ENCODE data around the gene PYY.
A peak's percentile ranks its signal among the peaks of the same experiment; 100 is the strongest.
"Not testable (repeated sequence)": the region's sequence is repeated elsewhere in the genome, so short reads cannot be mapped to it uniquely, and the experiment has no call there.

Gene PYY

DNA sequence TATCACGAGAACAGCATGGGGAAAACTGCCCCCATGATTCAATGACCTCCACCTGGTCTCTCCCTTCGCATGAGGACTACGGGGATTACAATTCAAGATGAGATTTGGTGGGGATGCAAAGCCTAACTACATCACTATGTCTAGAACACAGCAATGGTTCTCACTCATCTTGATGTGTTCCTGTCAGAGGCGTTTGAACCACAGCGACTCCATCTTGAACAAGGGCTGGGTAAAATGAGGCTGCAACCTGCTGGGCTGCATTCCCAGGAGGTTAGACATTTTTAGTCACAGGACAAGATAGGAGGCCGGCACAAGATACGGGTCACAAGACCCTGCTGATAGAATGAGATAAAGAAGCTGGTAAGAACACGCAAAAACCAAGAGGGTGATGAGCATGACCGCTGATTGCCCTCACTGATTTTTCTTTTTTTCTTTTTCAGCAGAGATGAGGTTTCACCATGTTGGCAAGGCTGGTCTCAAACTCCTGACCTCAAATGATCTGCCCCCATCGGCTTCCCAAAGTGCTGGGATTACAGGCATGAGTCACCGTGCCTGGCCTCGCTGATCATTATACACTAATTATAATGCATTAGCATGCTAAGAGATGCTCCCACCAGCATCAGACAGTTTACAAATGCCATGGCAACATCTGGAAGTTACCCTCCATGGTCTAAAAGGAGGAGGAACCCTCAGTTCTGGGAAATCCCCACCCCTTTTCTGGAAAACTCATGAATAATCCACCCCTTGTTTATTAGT lies 8.5 kb downstream of the PYY start:
- no peak for DNase-seq

DNA sequence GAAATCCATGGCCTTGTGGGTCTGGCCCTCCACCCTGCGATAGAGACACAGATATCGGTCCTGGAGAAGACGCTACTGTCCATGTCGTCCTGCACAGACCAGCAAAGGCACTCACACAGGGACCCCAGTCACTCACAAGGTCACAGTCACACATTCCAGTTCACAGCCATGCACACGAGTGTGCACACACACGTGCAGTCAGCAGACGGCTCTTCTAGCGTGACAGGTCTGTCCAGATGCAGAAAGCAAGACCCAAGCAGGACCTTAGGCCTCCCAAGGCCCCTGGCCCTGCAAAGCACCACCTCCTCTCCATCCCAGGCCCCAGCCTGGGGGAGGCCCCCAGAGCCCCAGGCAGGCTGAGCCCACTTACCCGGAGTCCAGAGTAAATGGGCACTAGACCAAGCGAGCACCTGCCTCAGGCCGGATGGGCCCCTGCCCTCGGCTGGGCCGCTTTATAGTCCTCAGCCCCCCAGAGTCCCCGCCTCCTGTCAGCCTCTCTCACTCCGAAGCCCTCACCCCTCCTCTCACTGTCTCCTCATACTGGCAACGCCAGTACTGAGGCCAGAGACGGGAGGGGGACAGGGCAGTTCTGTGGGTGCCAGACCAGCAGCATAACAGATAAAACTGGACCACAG lies 11.6 kb downstream of the PYY start, which contains the start of gene PPY:
TSS of gene PPY (minus strand) at position 426 of the 635 bp plus-strand sequence. CDS start 822 bp downstream, outside the sequence.
- DNase-seq, result no peak

DNA sequence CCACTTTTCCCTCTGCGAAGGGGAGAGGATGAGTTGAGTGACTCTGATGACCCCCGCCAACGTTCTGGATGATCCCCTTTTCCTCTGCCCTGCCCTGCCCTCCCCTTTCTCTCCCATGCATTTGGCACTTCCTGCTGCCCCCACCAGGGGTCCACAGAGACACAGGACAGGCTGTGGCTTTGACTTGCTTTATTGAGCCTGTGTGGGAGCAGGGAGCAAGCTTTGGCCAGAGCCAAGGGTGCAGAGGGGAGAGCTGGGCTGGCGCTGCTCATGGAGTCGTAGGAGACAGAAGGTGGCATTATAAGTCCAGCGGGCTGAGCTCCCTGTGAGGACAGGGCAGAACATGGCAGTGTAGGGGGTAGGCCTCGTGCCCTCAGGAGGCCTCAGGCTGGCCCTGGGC lies 13.1 kb downstream of the PYY start:
- DNase-seq, result no peak

DNA sequence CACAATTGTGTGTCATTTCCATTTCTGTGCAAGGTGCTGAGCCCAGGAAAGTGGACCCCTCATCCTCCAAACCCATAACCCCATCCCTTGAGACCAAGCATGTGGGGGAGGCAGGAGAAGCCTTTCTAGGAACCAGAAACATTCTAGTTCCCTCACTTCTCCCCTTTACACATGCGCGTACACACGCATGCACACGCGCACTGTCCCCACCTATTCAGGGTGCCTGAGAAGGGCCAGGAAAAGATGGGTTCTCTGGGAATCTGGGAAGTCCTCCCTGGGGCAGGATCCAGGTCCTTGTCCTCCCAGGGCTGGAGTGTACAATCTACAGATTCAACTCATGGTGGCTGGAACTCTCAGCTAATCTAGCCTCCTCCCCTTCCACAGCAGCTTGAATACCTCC lies 13.9 kb downstream of the PYY start:
- DNase-seq, result no peak

DNA sequence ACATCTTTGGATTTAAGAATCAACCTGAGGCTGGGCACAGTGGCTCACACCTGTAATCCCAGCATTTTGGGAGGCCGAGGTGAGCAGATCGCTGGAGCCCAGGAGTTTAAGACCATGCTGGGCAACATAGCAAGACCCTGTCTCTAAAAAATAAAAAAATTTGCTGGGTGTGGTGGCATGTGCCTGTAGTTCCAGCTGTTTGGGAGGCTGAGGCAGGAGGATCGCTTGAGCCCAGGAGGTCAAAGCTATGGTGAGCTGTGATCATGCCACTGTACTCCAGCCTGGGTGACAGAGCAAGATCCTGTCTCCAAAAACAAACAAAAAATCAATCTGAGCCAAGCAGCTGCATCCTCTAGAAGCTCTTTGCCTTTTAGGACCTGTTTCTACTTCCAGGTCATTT lies 14.3 kb downstream of the PYY start:
- not testable (repeated sequence) for DNase-seq

DNA sequence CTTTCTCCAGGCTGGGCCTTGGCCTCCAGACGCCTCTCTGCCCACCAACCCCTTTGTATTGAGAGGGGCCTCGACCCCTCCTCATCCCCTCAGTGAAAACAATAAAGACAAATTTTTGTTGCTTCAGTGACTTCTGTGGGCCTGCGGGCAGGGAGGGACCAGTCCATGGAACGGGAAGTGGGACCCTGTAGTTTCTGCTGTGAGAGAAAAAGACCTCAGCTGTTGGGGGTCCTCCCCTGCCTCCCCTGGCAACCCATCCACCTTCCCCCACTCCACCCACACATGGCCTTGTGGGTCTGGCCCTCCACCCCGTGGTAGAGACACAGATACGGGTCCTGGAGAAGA lies 14.9 kb downstream of the PYY start:
- no peak for DNase-seq

DNA sequence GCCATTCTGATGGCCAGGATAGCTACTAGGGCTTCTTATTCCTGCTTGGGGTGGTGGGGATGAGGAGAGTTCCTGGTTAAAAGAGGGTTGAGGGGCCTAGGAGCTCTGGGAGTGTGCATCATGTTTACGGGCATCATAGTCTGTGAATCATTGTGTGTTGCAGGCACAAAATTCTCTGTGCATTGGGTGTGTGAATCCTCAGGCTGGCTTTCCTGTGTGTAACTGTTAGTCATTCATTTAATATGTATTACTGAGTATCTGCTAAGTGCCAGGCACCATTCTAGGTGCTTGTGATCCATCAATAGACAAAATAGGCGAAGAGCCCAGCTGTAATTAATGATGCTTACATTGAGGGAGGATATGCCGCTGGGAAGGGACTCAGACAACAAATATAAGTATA lies 17.3 kb downstream of the PYY start:
- no peak for DNase-seq

DNA sequence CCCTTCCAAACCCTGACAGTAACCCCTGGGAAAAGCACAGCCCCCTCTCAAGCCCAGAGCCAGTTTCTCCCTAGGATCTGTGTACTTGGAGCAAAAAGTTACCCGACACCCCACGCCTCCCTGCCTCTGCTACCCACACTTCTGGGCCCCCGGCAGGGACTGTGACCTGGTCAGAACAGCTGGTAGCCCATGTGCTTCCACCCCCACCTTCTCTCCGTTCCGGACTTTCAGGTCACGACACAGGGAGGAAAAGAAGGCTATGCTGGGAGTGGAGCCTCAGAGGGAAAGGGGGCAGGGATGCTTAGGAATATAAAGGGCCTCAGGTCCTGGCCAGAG lies 17.8 kb downstream of the PYY start:
- no peak for DNase-seq

DNA sequence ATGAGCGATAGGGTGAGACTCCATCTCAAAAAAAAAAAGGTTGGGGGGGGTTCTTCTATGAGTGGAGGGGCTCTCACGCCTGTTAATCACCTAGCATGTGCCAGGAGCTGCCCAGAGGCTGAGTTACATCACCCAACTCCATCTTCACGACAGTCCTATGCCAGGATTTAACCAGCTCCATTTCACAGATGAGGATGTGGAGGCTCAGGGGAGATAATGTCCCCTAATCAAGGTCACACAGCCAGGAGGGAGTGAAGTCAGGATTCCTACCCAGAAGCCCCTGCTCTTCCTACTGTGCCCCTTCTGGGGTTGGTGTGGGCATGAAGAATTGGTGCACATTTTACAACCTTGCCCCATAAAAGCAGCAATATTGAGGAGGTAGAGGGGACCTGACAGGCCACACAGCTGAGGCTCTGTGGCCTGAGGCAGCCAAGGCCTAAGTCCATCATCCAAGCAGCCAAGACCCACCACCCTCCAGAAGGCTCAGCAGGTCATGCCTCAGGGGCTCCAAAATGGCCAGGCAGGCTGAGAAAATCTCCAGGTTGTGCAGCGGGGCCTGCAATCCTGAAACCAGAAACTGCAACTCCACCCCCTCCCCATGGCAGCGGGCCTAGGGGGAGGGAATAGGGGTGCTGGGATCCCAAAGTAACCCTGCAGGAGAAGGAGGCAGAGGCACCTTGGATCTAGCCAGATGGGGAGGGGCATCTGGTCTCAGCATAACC lies 18.4 kb downstream of the PYY start:
- DNase-seq, result no peak

DNA sequence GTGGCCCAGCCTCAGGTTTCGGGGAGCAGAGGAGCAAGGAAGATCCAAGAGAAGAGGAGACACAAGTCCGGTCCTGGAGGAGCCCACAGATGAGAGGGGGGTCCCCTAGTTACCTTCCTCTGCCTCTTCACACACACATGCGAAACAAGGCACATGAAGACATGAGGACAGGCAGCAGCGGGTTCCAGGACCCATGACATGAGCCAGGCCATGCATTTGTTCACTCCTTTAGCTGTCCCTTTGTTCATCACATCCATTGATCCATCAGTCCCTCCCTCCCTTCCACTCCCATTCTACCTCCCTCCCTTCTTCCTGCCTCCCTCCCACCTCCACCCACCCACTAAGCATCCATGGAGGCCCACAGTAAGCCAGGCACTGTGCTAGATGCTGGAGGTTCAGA lies 20.8 kb downstream of the PYY start:
- DNase-seq, result no peak

DNA sequence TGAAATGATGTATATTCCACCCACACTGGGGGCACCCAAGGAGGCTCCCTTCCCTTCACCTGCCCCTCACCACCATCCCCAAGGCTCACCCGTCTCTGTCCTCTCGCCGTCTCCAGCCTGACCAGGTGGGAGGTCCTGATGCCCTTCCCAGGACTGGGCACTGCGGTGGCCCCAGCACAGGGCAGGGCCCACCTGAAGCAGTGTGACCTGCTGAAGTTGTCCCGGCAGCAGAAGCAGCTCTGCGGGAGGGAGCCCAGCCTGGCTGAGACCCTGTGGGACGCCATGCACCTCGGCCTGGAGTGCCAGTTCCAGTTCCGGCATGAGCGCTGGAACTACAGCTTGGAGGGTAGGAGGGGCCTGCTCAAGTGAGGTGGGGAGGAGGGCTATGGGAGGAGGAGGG lies 21.4 kb downstream of the PYY start:
- no peak for DNase-seq

DNA sequence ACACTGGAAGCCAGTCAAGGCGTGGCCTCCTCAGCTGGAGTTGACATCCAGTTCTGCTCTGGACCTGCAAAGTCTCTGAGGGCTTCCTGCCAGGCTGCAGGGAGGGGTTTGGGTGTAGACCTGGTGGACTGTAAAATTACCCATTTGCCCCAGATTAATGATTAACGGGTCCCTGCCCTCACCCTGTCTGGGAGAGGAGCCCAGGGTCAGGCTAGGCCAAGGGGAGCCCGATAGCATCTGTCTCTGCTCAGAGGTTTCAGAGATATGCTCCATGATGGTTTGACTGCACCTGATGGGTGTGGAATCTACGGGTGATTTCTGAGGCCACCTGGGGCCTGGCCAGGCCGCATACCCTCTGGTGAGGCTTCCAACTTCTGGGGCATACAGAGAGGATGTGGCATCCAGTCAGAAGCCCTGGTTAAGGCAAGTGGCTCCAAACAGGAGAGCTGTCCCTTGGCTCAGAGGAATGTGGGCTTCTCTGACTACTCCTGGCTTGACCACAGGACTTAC lies 22.6 kb downstream of the PYY start:
- no peak for DNase-seq

DNA sequence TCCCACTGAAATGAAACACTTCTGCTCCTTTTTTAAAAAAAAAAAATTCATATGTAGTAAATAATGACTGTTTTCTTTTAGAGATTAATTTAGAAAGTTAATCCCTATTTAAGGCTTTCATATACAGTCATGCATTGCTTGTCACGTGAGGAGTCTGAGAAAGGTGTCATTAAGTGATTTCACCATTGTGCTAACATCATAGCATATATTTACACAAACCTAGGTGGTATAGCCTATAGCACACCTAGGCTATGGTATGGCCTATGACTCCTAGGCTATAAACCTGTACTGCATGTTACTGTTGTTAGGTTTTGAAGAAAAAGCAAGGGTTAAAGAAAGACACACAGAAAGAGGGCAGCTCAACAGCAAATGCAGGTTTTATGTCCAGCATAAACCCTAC lies 25.1 kb downstream of the PYY start:
- DNase-seq, result no peak

DNA sequence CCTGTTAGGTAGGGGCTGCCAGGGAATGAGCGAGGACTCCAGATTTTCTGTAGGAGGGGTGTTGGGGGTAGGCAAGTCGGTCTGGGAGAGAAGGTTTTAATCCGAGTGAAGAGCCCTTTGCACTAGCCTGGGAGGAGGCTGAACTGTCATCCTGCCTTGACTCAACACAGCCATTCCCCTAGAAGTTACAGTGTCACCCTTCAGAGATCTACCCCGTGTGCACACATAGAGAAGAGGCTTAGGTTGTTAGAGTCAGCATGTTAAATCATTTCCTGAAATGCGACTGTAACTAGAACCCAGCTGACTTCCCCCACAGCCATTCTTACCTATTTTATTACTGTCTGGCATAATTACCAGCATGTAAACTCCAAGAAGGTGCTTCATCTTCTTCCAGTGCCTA lies 25.8 kb downstream of the PYY start:
- peak in 1 of 5 experiments; percentile 42 for DNase-seq

DNA sequence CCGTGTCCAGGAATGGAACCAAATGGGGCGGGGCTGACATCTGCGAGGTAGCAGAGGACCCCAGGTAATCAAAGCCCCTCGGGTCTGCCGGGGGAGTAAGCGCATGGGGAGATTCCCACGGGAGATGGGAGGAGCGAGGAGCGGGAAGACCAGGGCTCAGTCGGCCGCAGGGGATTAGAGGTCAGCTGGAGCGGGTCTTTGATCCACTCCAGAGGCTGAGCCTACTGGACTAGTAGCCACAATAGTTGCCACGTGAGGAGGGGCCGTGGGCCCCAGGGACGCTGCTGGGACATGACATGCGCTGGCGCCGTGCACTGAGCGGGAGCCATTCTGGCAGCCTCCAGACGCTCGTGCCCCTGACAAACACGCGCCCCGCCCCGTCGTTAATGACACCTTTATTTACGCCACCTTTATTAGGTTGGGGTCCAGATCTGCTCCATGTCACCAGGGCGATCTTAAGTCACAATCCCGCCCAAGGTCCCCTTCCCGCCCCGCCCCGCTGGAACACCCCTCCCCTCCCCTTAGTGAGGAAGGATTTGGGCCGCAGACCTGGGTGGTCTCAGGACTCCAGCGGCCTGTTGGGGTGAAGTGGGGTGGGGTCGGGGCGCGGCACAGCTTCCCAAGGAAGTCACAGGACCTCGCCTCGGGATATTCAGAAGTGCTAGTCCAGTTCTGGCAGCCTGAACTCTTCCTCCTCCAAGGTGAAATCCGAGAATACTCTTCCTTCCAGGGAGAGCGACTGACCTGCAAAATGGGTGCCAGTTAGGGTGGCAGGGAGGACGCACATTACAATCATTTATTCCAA lies 26.5 kb downstream of the PYY start:
- no peak for DNase-seq

DNA sequence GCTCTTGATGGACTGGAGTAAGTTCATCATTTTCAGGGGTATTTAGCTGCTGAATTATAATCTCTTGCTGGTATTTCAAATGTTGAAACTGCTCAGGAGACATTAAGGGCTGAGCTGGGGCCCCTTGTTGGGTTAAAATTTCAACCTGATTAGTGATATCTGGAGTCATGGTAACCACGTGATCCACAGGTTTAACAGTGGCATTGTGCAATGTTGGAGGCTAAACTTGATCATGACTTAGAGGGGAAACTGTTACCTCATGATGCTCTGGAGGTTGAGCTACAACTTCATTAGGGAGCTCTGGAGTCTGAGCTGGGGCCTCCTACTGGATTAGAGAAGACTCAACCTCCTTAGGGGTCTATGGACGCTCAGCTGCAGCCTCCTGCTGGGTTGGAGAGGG lies 29.2 kb downstream of the PYY start:
- peak in 1 of 5 experiments; percentile 50 for DNase-seq

DNA sequence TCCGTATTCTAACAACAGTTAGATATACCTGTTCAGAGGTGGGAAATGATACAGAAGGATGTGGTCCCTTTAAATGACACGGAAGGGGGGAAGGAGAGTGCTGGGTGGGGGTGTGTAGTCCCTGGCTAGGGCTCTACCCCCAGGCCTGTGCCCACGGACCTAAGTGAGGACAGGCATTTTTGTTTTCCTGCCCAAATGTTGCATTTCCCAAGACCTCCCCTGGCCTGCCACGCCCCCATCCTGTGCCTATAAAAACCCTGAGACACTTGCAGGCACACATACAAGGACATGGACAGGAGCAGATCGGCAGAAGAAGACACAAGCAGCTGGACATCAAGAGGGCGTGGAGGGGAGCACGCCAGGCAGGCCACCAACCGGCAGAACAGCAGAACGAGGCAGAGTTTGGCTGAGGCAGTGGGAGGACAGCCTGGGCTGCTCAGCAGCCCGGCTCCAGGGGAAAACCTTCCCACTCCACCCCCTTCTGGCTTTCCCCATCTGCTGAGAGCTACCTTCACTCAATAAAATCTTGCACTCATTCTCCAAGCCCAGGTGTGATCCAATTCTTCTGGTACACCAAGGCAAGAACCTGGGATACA lies 33.1 kb downstream of the PYY start:
- DNase-seq, result no peak

DNA sequence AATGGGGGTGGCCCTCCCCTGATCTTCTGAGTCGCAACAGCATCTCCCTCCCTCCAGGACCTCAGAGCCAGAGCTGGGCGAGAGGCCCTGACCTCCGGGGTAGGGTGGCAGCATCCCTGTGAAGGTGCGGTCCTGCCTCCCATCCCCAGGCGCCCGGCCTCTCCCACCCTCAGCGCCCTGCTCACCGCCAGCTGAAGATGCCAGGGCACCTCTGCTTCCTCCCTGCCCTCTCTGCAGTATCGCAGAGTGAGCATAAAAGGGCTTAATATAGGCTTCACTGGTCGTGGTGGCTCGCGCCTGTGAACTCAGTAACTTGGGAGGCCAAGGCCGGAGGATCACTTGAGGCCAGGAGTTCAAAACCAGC lies 35.7 kb downstream of the PYY start:
- DNase-seq, result no peak

DNA sequence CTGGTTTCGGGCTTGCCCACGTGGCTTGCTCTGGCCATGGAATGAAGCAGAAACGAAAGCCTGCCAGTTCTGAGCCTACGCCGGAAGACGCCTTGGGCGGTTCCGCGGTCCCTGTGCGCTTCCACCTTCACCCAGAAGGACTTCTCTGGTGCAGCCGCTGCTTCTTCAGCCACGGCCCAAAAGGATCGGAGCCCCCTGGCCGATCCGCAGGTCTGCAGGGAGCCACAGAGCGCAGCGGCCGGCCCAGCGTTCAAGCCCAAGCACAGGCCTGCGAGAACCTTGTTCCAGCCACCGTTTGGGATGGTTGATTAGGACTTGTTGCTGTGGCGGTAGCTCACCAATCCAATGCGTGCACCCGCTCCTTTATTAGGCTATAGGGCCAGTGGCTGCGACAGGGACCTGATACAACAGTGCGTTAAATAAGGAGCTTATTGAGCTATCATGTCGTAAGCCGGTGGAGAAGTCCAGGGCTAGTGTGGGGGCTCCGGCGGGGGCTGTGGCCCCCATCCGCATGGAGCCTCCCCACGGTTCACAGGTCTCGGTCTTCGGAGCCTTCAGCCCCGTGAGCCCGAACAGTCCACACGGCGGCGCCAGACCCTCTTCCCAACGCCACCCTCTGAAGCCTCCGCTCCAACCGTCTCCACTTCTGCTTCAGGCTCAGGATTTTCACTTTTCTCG lies 36.3 kb downstream of the PYY start:
- DNase-seq, result peak in 4 of 5 experiments; percentile 10 to 67 (median 33)

DNA sequence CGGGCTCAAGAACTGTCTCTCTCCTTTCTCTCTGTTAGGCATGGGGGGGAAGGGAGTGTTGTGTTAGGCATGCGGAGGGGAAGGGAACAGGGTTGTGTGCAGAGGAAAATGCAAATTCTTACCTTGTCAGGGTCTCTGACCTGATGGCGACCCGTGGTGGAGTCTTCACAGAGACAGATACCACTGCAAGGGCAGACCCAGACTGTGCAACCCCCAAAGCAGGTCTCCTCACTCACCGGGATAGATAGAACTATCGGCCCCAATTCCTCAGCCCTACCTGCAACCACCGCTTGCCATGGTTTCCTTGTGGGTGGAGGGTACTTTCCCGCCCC lies 36.8 kb downstream of the PYY start:
- no peak for DNase-seq

DNA sequence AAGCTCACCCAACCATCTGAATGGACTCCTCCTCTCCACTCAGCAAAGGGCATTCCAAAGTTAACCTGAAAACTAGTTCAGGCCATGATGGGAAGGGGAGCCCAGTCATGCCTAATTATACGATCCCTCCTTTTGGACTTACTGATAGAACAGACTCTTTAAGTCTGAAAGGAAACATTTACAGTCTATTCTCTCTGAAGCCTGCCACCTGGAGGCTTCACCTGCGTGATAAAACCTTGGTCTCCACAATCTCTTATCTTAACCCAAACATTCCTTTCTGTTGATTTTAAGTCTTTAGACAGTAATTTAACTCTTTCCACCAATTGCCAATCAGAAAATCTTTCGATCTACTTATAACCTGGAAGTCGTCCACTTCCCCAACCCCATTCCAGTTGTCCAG lies 37.4 kb downstream of the PYY start:
- no peak for DNase-seq

DNA sequence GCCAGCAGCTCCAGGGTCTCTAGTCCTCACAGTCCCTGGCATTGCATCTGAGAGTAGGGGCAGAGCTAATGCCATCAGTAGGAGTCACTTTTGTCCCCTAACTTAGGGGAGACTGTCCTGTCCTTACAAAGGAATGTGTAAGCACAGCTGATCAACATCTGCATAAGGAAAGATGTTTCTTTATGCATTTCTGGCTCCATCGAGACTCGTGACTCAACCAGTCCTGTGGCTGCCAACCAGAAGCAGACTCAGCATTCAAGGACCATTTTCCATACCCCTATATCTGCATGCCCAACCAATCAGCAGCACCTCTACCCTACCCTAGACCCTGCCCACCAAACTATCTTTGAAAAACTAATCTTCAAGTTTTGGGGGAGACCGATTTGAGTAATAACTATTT lies 38.2 kb downstream of the PYY start:
- DNase-seq, result no peak

Measured in T-helper 2 cell (primary cell).